HepG2 (cell line): Measurements from ENCODE around the gene SLC20A1. TPM values are rescaled to one million over a fixed set of nuclear protein-coding genes. Genes with fewer than 3 reads are reported as not detected.

ENCODE experiments used
- CEBPB ChIP-seq: IDR thresholded peaks from 2 replicates; pipeline ENCODE4 v1.6.1; 2011; ENCODE audit warnings: low read depth, low read length, improper control_type of control experiment, borderline replicate concordance
- FIP1L1 ChIP-seq: fragments of 200-400 bp; formaldehyde crosslinking; IDR thresholded peaks from 2 replicates; pipeline ENCODE4 v1.6.1; 2018; ENCODE audit warnings: low read depth, mild to moderate bottlenecking, low read length, moderate library complexity, borderline replicate concordance; ENCODE audit not compliant: insufficient read depth
- KDM5A ChIP-seq: fragments of 200-600 bp; sonication (generic); IDR thresholded peaks from 2 replicates; pipeline ENCODE4 v1.7.0; 2018; ENCODE audit warnings: antibody characterized with exemption, mild to moderate bottlenecking, low read length, borderline replicate concordance
- MEF2D ChIP-seq: sonication (generic); formaldehyde crosslinking; IDR thresholded peaks from 2 replicates; pipeline ENCODE4 v1.5.1; 2020; ENCODE audit warnings: mild to moderate bottlenecking, missing genetic modification reagents
- MEIS1 ChIP-seq: sonication (generic); formaldehyde crosslinking; IDR thresholded peaks from 2 replicates; pipeline ENCODE4 v1.9.0; 2021; ENCODE audit warnings: mild to moderate bottlenecking, missing genetic modification reagents, moderate library complexity, borderline replicate concordance
- MTF1 ChIP-seq: sonication (generic); formaldehyde crosslinking; IDR thresholded peaks from 2 replicates; pipeline ENCODE4 v1.5.0; 2020; ENCODE audit warnings: missing genetic modification reagents
- RBM22 ChIP-seq: fragments of 200-400 bp; formaldehyde crosslinking; optimal IDR thresholded peaks from 2 replicates; pipeline ENCODE3; 2017; ENCODE audit warnings: mild to moderate bottlenecking, low read length, moderate library complexity
- ZKSCAN8 ChIP-seq: IDR thresholded peaks from 2 replicates; pipeline ENCODE4 v1.6.1; 2016; ENCODE audit warnings: borderline replicate concordance, missing genetic modification reagents, missing compliant biosample characterization
- ZNF383 ChIP-seq: sonication (generic); formaldehyde crosslinking; IDR thresholded peaks from 2 replicates; pipeline ENCODE4 v1.4.0; 2020; ENCODE audit warnings: missing genetic modification reagents, mild to moderate bottlenecking, borderline replicate concordance
- ZNF451 ChIP-seq: sonication (generic); formaldehyde crosslinking; IDR thresholded peaks from 2 replicates; pipeline ENCODE4 v1.5.0; 2020; ENCODE audit warnings: mild to moderate bottlenecking, missing genetic modification reagents
- ZNF598 ChIP-seq: sonication (generic); formaldehyde crosslinking; IDR thresholded peaks from 2 replicates; pipeline ENCODE4 v1.5.1; 2020; ENCODE audit warnings: mild to moderate bottlenecking, missing genetic modification reagents, borderline replicate concordance
- ZNF619 ChIP-seq: sonication (generic); formaldehyde crosslinking; IDR thresholded peaks from 2 replicates; pipeline ENCODE4 v1.4.0; 2020; ENCODE audit warnings: mild to moderate bottlenecking, missing genetic modification reagents
- ZNF670 ChIP-seq: sonication (generic); formaldehyde crosslinking; IDR thresholded peaks from 2 replicates; pipeline ENCODE4 v1.8.0; 2022; ENCODE audit warnings: mild to moderate bottlenecking, missing genetic modification reagents, borderline replicate concordance
- ZNF883 ChIP-seq: sonication (generic); formaldehyde crosslinking; IDR thresholded peaks from 2 replicates; pipeline ENCODE4 v1.5.1; 2020; ENCODE audit warnings: mild to moderate bottlenecking, missing genetic modification reagents; ENCODE audit errors: not compliant biosample characterization
- polyA plus RNA-seq, 8 experiments: library from polyadenylated mRNA; depleted of rRNA in 3 of 8; stranded (reverse) in 7 of 8; unstranded in 1 of 8; fragments of >200 nt; fragmentation: Illumina TruSeq in 4 of 8; extraction: Trizol in 4 of 8; gene quantifications; 2 replicates each; pipeline versions ENCODE4 v1.2.1 to v1.2.3, GENCODE V29; 2011 to 2016; ENCODE audit warnings: low read depth in 4 of 8, missing spikeins in 1 of 8, mixed read lengths in 1 of 8; ENCODE audit not compliant: insufficient read depth in 1 of 8
- total RNA-seq, 5 experiments: library from RNA; depleted of rRNA; stranded (reverse); fragments of >200 nt; fragmentation: Illumina TruSeq; extraction: Trizol; gene quantifications; 2 replicates each; pipeline ENCODE4 v1.2.3, GENCODE V29; 2016; ENCODE audit warnings: low read depth in 1 of 5
- TF ChIP-seq, protein P1 (sequence below): sonication (generic); formaldehyde crosslinking; IDR thresholded peaks from 2 replicates; pipeline ENCODE4 v1.8.1; 2023; ENCODE audit warnings: mild to moderate bottlenecking, missing genetic modification reagents
- TF ChIP-seq, protein P2 (sequence below): sonication (generic); formaldehyde crosslinking; IDR thresholded peaks from 2 replicates; pipeline ENCODE4 v1.4.0; 2020; ENCODE audit warnings: missing genetic modification reagents

SLC20A1 gene
- total and polyA plus RNA-seq, 2 of the 13 experiments (the other 11 are each of a cell fraction or from before 2014, with no cell fraction given): 54.0 to 85.9 TPM

DNA sequence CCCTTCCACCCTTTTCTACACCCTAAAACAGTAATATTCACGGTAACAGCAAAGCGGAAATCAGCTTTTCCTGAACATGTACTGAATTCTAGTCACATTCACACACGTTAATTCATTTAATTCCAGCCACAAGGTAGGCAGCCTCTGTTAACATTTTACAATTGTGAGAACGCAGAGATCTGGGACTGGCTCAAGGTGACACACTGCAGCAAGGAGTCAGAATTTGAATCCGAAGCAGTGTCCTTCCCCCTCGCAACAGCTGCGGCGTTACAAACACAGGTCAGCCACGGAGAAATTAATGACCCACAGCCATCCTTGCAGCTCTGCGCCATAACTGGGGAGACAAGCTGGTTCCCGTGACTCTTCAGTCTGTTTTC, 818 bp upstream of the SLC20A1 start (continued):
- TF ChIP-seq ZNF670 (CRISPR knock-in tag) (peak; percentile 89), RBM22 (no peak), MTF1 (no peak), FIP1L1 (no peak), ZNF598 (CRISPR knock-in tag) (0 out of 2 replicates have a peak, but pooled peaks have one; percentile 54), MEIS1 (CRISPR knock-in tag) (peak; percentile 14; the same call in 1 of the 2 replicates), ZNF619 (CRISPR knock-in tag) (no peak), MEF2D (no peak), ZNF451 (CRISPR knock-in tag) (0 out of 2 replicates have a peak, but pooled peaks have one; percentile 5), CEBPB (no peak), ZNF883 (CRISPR knock-in tag) (peak; percentile 62), KDM5A (0 out of 2 replicates have a peak, but pooled peaks have one; percentile 13), ZKSCAN8 (CRISPR knock-in tag) (peak; percentile 36; the same call in 1 of the 2 replicates), ZNF383 (CRISPR knock-in tag) (0 out of 2 replicates have a peak, but pooled peaks have one; percentile 0)
- TF ChIP-seq, protein P1, sequence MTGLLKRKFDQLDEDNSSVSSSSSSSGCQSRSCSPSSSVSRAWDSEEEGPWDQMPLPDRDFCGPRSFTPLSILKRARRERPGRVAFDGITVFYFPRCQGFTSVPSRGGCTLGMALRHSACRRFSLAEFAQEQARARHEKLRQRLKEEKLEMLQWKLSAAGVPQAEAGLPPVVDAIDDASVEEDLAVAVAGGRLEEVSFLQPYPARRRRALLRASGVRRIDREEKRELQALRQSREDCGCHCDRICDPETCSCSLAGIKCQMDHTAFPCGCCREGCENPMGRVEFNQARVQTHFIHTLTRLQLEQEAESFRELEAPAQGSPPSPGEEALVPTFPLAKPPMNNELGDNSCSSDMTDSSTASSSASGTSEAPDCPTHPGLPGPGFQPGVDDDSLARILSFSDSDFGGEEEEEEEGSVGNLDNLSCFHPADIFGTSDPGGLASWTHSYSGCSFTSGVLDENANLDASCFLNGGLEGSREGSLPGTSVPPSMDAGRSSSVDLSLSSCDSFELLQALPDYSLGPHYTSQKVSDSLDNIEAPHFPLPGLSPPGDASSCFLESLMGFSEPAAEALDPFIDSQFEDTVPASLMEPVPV: no peak
- TF ChIP-seq, protein P2, sequence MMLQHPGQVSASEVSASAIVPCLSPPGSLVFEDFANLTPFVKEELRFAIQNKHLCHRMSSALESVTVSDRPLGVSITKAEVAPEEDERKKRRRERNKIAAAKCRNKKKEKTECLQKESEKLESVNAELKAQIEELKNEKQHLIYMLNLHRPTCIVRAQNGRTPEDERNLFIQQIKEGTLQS (CRISPR knock-in tag): no peak
